COR-L47 (cell line): Measurements from ENCODE around the gene WDR1.
A peak's percentile ranks its signal among the peaks of the same experiment; 100 is the strongest.

Experiments
- DNase-seq: peaks from one replicate; lab custom pipeline; 2025; lab: John Stamatoyannopoulos, UW

WDR1 gene

GRCh38 chr4:10114147-10114546, 2.5 kb downstream of the WDR1 start:
- no peak for DNase-seq

- DNase-seq: no peak
These were observed 3.1 kb downstream of the WDR1 start for GRCh38 chr4:10113362-10114047.

GRCh38 chr4:10112658-10113284, 3.8 kb downstream of the WDR1 start:
- DNase-seq: no peak

- DNase-seq: no peak
These were observed 5.4 kb downstream of the WDR1 start for GRCh38 chr4:10111067-10111801.

GRCh38 chr4:10109995-10110670, 6.5 kb downstream of the WDR1 start:
- DNase-seq: no peak

- peak; percentile 29 for DNase-seq
These were observed 7.5 kb downstream of the WDR1 start for GRCh38 chr4:10108818-10109783.

GRCh38 chr4:10108391-10108790, 8.2 kb downstream of the WDR1 start:
- DNase-seq: no peak

GRCh38 chr4:10107111-10108091, 9.2 kb downstream of the WDR1 start:
- no peak for DNase-seq

- no peak for DNase-seq
These were observed 10.1 kb downstream of the WDR1 start for GRCh38 chr4:10106421-10107039.

GRCh38 chr4:10105920-10106319, 10.7 kb downstream of the WDR1 start:
- no peak for DNase-seq

- no peak for DNase-seq
These were observed 11.2 kb downstream of the WDR1 start for GRCh38 chr4:10105421-10105820.

GRCh38 chr4:10104991-10105276, 11.7 kb downstream of the WDR1 start:
- no peak for DNase-seq

GRCh38 chr4:10104211-10104990, 12.2 kb downstream of the WDR1 start:
- DNase-seq: no peak

- no peak for DNase-seq
These were observed 13.9 kb downstream of the WDR1 start for GRCh38 chr4:10102474-10103332.

GRCh38 chr4:10101671-10102473, 14.7 kb downstream of the WDR1 start:
- no peak for DNase-seq

- no peak for DNase-seq
These were observed 15.8 kb downstream of the WDR1 start for GRCh38 chr4:10100734-10101216.
